ENCODE measurements around the gene RABAC1. TPM values are rescaled to one million over a fixed set of nuclear protein-coding genes. Genes with fewer than 3 reads are reported as not detected.

RABAC1 gene
- total RNA-seq, 4 donors from 2014 or later = 125 to 152 (median 128) TPM

- no peak overlapping the region for H3K4me3 ChIP-seq (ENCODE audit: low read depth, poor library complexity, severe bottlenecking)
- no peak for DNase-seq (ENCODE audit: low spot score in 2 of 2)
- intact Hi-C loops (cut with DNase I; ENCODE audit: low total_unique reads) = no loop called here
- 6 to 14% methylated on average over 26 of the region's 26 CpGs for WGBS, 2 donors
- TF ChIP-seq CTCF (IDR thresholded peaks at IDR 0.05) = no peak
- no peak for TF ChIP-seq POLR2A (IDR thresholded peaks at IDR 0.05)
Measured at GRCh38 chr19:41920882-41921576, 38.1 kb downstream of the RABAC1 start.

DNA sequence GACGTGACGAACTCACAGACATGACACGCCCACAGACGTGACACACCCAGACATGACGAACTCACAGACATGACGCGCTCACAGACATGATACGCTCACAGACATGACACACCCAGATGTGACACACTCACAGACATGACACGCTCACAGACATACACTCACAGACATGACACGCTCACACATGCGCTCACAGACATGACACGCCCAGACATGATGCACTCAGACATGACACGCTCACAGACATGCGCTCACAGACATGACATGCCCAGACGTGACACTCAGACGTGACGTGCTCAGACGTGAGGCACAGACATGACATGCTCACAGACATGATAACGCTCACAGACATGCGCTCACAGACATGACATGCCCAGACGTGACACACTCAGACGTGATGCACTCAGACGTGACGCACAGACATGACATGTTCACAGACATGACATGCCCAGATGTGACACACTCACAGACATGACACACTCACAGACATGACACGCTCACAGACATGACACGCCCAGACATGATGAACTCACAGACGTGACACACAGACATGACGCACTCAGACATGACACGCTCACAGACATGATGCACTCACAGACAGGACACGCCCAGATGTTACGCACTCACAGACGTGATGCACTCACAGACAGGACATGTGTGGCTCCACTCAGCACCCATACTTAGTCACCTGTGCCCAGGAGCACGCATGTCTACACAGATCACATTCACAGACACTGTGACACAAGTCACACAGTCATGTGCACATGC lies 39.0 kb downstream of the RABAC1 start:
- WGBS, 2 donors = 74 to 88% methylated on average over 33 of the region's 33 CpGs

GRCh38 chr19:41918653-41919244 lies 40.4 kb downstream of the RABAC1 start:
- no peak for DNase-seq (ENCODE audit: low spot score in 2 of 2)
- no peak overlapping the region for H3K4me3 ChIP-seq (ENCODE audit: low read depth, poor library complexity, severe bottlenecking)
- 89 to 90% methylated on average over 5 of the region's 5 CpGs for WGBS, 2 donors
- intact Hi-C loops (cut with DNase I; ENCODE audit: low total_unique reads) = no loop called here
- TF ChIP-seq CTCF (IDR thresholded peaks at IDR 0.05) (no peak), POLR2A (IDR thresholded peaks at IDR 0.05) (no peak)

More for the DNA sequence above, 39.0 kb downstream of the RABAC1 start:
- intact Hi-C loops (cut with DNase I; ENCODE audit: low total_unique reads) = no loop called here
- DNase-seq (ENCODE audit: low spot score in 2 of 2) = no peak
- H3K4me3 ChIP-seq (ENCODE audit: low read depth, poor library complexity, severe bottlenecking) = no peak overlapping the region
- TF ChIP-seq CTCF (IDR thresholded peaks at IDR 0.05) (no peak), POLR2A (IDR thresholded peaks at IDR 0.05) (no peak)

DNA sequence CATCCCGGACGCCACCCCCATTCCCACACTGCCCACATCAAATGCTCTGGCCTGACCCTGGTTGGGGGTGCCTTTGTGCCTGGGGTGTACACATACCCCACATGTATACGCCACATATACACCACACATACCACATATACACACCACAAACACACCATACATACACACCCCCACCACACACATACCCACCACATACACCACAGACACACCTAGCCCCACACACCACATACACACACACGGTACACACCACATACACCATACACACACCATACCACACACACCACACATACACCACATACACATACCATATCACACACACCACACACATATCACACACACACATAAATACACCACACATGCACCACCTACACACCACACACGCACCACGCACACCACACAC lies 41.0 kb downstream of the RABAC1 start:
- intact Hi-C loops (cut with DNase I; ENCODE audit: low total_unique reads) = no loop called here
- 81% methylated on average over 6 of the region's 6 CpGs for WGBS, 2 donors

DNA sequence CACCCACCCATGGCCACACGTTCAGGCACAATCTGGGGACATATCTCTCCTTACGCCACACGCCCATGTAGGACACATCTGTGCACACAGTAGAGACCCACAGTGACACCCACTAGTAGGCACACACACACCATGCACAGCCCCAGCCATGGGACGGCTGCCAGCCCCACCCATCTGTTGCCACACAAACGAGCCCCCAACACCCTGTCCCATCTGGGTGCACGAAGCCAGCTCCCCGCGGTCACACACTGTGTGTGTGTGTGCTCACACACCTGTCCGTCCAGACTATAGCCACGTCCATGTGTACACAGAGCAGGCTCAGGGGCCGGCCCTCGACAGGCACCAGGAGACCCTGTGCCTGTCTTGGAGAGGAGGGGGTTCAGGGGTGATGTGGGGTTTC lies 41.4 kb downstream of the RABAC1 start:
- TF ChIP-seq CTCF (IDR thresholded peaks at IDR 0.05) (no peak), POLR2A (IDR thresholded peaks at IDR 0.05) (no peak)
- H3K4me3 ChIP-seq (ENCODE audit: low read depth, poor library complexity, severe bottlenecking) = no peak overlapping the region
- no peak for DNase-seq (ENCODE audit: low spot score in 2 of 2)
- intact Hi-C loops (cut with DNase I; ENCODE audit: low total_unique reads) = no loop called here
- 48 to 62% methylated on average over 5 to 12 of the region's 12 CpGs for whole genome bisulfite sequencing, 2 donors

More for the DNA sequence above, 41.0 kb downstream of the RABAC1 start:
- DNase-seq (ENCODE audit: low spot score in 2 of 2) = no peak
- no peak overlapping the region for H3K4me3 ChIP-seq (ENCODE audit: low read depth, poor library complexity, severe bottlenecking)
- TF ChIP-seq POLR2A (IDR thresholded peaks at IDR 0.05) = no peak
- TF ChIP-seq CTCF (IDR thresholded peaks at IDR 0.05) = no peak

Data from lower leg skin (tissue), 4 donors.